GM19452 (cell line): ENCODE results near the gene SLC12A6.
"Not testable (repeated sequence)": the region's sequence is repeated elsewhere in the genome, so short reads cannot be mapped to it uniquely, and the experiment has no call there.

ENCODE experiments used
- ATAC-seq: cut with Tn5 transposase; IDR thresholded peaks from one replicate; pipeline ENCODE4 v1.9.1; 2021; ENCODE audit not compliant: unreplicated experiment

The SLC12A6 gene

GRCh38 chr15:34337557-34338306, at the start of gene SLC12A6:
Gene SLC12A6, minus strand, starts transcription at chr15:34337781. Its CDS starts 1,101 bp downstream, at chr15:34336680.
- ATAC-seq, result peak; percentile 72

- not testable (repeated sequence) for ATAC-seq
Measured at GRCh38 chr15:34381829-34382521, 44.4 kb upstream of the SLC12A6 start.

GRCh38 chr15:34380491-34380890, 42.9 kb upstream of the SLC12A6 start:
- ATAC-seq, result not testable (repeated sequence)

GRCh38 chr15:34376856-34377255, 39.3 kb upstream of the SLC12A6 start:
- no peak for ATAC-seq

GRCh38 chr15:34375541-34375940, 38.0 kb upstream of the SLC12A6 start:
- not testable (repeated sequence) for ATAC-seq

- no peak for ATAC-seq
Measured at GRCh38 chr15:34374816-34375215, 37.2 kb upstream of the SLC12A6 start.

GRCh38 chr15:34373951-34374350, 36.4 kb upstream of the SLC12A6 start:
- no peak for ATAC-seq

GRCh38 chr15:34370643-34371042, 33.1 kb upstream of the SLC12A6 start:
- no peak for ATAC-seq

GRCh38 chr15:34370129-34370528, 32.5 kb upstream of the SLC12A6 start:
- ATAC-seq, result no peak

- peak; percentile 78 for ATAC-seq
Measured at GRCh38 chr15:34367101-34368081, 29.8 kb upstream of the SLC12A6 start, which contains the start of gene LPCAT4. Gene LPCAT4, minus strand, starts transcription at chr15:34367196. Its CDS starts 96 bp downstream, at chr15:34367100.

- ATAC-seq, result no peak
Measured at GRCh38 chr15:34366271-34367065, 28.9 kb upstream of the SLC12A6 start.

GRCh38 chr15:34365836-34366235, 28.3 kb upstream of the SLC12A6 start:
- ATAC-seq, result no peak

- ATAC-seq, result no peak
Measured at GRCh38 chr15:34365091-34365825, 27.7 kb upstream of the SLC12A6 start.

GRCh38 chr15:34364041-34364440, 26.5 kb upstream of the SLC12A6 start:
- no peak for ATAC-seq

GRCh38 chr15:34362047-34362773, 24.6 kb upstream of the SLC12A6 start:
- no peak for ATAC-seq

GRCh38 chr15:34361278-34361677, 23.7 kb upstream of the SLC12A6 start:
- ATAC-seq, result no peak

- ATAC-seq, result no peak
Measured at GRCh38 chr15:34360298-34360697, 22.7 kb upstream of the SLC12A6 start.

GRCh38 chr15:34359416-34359815, 21.8 kb upstream of the SLC12A6 start:
- ATAC-seq, result no peak

GRCh38 chr15:34358948-34359347, 21.4 kb upstream of the SLC12A6 start:
- no peak for ATAC-seq
